ENCODE results near the gene SH3D19. TPM values are rescaled to one million over a fixed set of nuclear protein-coding genes. Genes with fewer than 3 reads are reported as not detected.

The SH3D19 gene
- total RNA-seq, 1 donor from 2014 or later: not detected

- Mint-ChIP-seq H3K36me3 (ENCODE audit: low read depth) (no peaks in the 10 kb centered on the region), H3K9me3 (no peaks in the 10 kb centered on the region)
- intact Hi-C loops (cut with micrococcal nuclease): no loop called here
Measured at GRCh38 chr4:151206241-151207005, 119.0 kb downstream of the SH3D19 start.

GRCh38 chr4:151205722-151206121 is 119.7 kb downstream of the SH3D19 start:
- Mint-ChIP-seq H3K4me1 (ENCODE audit: low read depth) (no peaks in the 10 kb centered on the region), H3K27ac (no peak overlapping the region), H3K27me3 (ENCODE audit: insufficient read depth) (peaks cover 2% of the 10 kb centered on the region), H3K4me3 (no peak overlapping the region), H3K36me3 (ENCODE audit: low read depth) (no peaks in the 10 kb centered on the region), H3K9me3 (no peaks in the 10 kb centered on the region)
- no peak for DNase-seq (ENCODE audit: low spot score)
- intact Hi-C loops (cut with micrococcal nuclease): no loop called here

More at GRCh38 chr4:151206241-151207005, 119.0 kb downstream of the SH3D19 start:
- Mint-ChIP-seq H3K4me1 (ENCODE audit: low read depth) (no peaks in the 10 kb centered on the region), H3K27ac (no peak overlapping the region), H3K4me3 (no peak overlapping the region), H3K27me3 (ENCODE audit: insufficient read depth) (peaks cover 2% of the 10 kb centered on the region)
- DNase-seq (ENCODE audit: low spot score): no peak

DNA sequence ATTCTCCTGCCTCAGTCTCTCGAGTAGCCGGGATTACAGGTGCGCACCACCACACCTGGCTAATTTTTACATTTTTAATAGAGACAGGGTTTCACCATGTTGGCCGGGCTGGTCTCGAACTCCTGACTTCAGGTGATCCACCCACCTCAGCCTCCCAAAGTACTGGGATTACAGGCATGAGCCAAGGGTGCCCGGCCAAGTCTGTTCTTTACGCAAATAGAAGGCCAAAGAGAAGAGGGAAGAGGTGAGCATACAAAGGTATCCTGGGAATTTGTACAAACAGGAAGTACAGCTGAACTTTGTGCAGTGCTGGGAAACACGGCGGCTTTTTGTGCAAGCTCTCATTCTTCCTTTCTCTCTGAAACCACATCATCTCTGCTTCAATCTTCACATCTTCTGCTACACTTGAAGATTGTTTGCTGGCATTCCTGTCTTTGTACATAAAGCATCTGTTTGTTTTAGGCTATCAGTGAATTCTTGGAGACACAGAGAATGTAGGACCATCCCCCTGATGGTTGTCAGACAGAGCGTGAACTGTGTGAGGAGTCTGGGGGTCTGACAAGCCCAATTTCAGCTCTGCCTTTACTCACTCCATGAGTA is 120.4 kb downstream of the SH3D19 start:
- DNase-seq (ENCODE audit: low spot score): no peak
- H3K4me1 Mint-ChIP-seq (ENCODE audit: low read depth): no peaks in the 10 kb centered on the region
- H3K27me3 Mint-ChIP-seq (ENCODE audit: insufficient read depth): peaks cover 2% of the 10 kb centered on the region
- H3K4me3 Mint-ChIP-seq: no peak overlapping the region
- no peaks in the 10 kb centered on the region for H3K36me3 Mint-ChIP-seq (ENCODE audit: low read depth)
- no peak overlapping the region for H3K27ac Mint-ChIP-seq
- no peaks in the 10 kb centered on the region for H3K9me3 Mint-ChIP-seq
- intact Hi-C loops (cut with micrococcal nuclease): no loop called here

DNA sequence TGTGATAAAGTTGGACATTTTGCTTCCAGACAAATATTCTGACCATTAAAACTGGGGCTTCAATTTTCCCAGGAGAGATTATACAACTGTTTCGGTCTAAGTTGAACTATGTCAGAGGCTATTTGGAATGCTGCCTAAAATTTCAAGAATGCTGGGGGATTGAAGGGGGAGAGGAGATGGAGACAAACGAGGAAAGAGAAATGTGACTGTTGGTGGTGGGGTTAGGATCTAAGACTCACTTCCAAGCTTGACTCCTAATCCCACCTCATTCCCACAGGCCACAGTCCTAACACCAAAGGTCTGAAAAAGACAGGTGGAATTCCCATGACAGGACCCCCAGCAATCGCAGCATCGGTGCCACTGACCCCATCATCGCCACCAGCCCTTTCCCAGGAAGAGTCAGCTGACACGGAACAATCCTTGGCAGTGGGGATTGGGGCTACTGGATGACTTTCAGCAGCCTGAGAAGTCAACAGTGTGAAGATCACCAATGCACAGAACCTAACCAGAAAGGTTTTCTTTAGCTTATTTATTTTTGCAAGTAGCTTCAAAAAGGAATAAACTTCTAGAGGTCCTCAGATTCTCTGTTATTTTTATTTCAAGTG is 122.5 kb downstream of the SH3D19 start:
- Mint-ChIP-seq H3K27ac (no peak overlapping the region), H3K27me3 (ENCODE audit: insufficient read depth) (peaks cover 2% of the 10 kb centered on the region), H3K36me3 (ENCODE audit: low read depth) (no peaks in the 10 kb centered on the region), H3K4me1 (ENCODE audit: low read depth) (no peaks in the 10 kb centered on the region), H3K4me3 (no peak overlapping the region), H3K9me3 (no peaks in the 10 kb centered on the region)
- no peak for DNase-seq (ENCODE audit: low spot score)
- intact Hi-C loops (cut with micrococcal nuclease): no loop called here

GRCh38 chr4:151202381-151202780 is 123.0 kb downstream of the SH3D19 start:
- H3K36me3 Mint-ChIP-seq (ENCODE audit: low read depth): no peaks in the 10 kb centered on the region
- no peak overlapping the region for H3K27ac Mint-ChIP-seq
- H3K9me3 Mint-ChIP-seq: no peaks in the 10 kb centered on the region
- peaks cover 2% of the 10 kb centered on the region for H3K27me3 Mint-ChIP-seq (ENCODE audit: insufficient read depth)
- H3K4me3 Mint-ChIP-seq: no peak overlapping the region
- DNase-seq (ENCODE audit: low spot score): no peak
- H3K4me1 Mint-ChIP-seq (ENCODE audit: low read depth): no peaks in the 10 kb centered on the region
- intact Hi-C loops (cut with micrococcal nuclease): no loop called here

DNA sequence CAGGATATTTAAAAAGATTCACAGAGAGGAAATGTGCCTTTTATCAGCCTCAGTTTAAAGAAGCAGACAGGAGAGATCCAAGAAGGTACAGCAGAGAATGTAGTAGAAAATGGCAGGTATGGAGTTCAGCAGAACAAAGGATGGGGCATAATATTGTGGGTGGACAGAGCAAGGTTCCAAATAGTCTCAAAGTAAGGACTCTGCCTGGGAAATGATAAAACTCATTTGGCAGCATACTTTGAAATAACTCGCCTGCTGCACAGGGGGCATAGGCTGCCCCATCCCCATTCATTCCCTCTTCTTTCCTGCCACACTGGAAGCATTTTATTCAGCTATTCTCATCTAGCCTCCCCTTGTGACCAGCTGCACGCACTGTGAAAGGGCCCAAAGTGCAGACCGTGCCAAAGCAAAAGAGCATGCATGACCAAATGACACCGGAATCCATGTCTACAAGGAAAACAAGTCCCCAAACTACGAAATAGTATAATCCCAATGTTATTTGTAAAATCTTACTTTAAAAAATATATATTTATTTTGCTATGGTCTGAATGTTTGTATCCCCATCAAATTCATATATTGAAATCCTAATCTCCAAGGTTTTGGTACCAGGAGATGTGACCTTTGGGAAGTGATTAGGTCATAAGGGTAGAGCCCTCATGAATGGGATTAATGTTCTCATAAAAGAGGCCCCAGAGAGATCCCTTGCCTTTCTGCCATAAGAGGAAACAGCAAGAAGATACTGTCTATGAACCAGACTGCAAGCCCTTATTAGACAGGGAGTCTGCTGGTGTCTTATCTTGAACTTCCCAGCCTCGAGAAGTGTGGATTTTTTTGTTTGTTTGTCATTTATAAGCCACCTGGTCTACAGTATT is 125.8 kb downstream of the SH3D19 start:
- Mint-ChIP-seq H3K27me3 (ENCODE audit: insufficient read depth) (peaks cover 5% of the 10 kb centered on the region), H3K4me1 (ENCODE audit: low read depth) (no peaks in the 10 kb centered on the region), H3K9me3 (no peaks in the 10 kb centered on the region), H3K27ac (no peak overlapping the region), H3K4me3 (no peak overlapping the region), H3K36me3 (ENCODE audit: low read depth) (no peaks in the 10 kb centered on the region)
- DNase-seq (ENCODE audit: low spot score): no peak
- intact Hi-C loops (cut with micrococcal nuclease): no loop called here

DNA sequence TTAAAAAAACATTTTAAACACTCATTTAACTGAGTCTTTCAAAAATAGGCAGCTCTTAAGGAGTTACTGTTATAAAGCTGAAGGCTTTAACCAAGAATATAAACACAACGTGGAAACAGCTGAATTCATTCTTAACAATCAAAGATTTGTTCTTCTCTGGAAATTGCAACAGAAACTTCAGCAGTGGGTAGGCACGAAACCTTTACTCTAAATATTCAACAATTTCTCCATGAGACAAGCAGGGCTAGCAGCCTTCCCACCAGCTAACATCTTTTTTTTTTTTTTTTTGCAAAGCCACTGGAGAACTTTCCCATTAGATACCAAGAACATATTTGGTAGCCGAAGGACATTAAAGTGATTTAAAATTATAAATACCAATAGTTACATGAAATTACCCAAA is 126.7 kb downstream of the SH3D19 start:
- no peak overlapping the region for H3K4me3 Mint-ChIP-seq

DNA sequence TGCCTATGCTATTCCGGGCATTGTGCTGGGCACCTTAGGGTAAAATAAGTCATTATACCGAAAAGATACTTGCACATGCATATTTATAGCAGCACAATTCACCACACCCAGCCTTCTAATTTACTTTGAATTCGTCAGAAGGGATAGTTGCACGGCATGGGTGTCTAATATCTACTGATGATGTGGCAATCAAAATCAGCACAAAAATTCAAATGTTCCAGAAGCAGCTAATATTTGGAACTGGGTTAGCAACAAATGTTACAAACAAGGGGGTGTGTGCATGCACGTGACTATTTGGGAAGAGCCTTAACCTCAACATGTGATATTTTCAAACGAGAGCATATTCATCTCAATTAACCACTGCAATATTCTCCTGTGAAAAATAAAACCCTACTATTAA is 128.2 kb downstream of the SH3D19 start:
- H3K9me3 Mint-ChIP-seq: no peaks in the 10 kb centered on the region
- no peaks in the 10 kb centered on the region for H3K4me1 Mint-ChIP-seq (ENCODE audit: low read depth)
- DNase-seq (ENCODE audit: low spot score): no peak
- no peak overlapping the region for H3K27ac Mint-ChIP-seq
- no peak overlapping the region for H3K4me3 Mint-ChIP-seq
- intact Hi-C loops (cut with micrococcal nuclease): no loop called here
- no peaks in the 10 kb centered on the region for H3K36me3 Mint-ChIP-seq (ENCODE audit: low read depth)
- peaks cover 6% of the 10 kb centered on the region for H3K27me3 Mint-ChIP-seq (ENCODE audit: insufficient read depth)

More for the DNA sequence above, 126.7 kb downstream of the SH3D19 start:
- no peaks in the 10 kb centered on the region for H3K4me1 Mint-ChIP-seq (ENCODE audit: low read depth)
- H3K27ac Mint-ChIP-seq: no peak overlapping the region
- no peak for DNase-seq (ENCODE audit: low spot score)
- intact Hi-C loops (cut with micrococcal nuclease): no loop called here
- peaks cover 5% of the 10 kb centered on the region for H3K27me3 Mint-ChIP-seq (ENCODE audit: insufficient read depth)
- H3K36me3 Mint-ChIP-seq (ENCODE audit: low read depth): no peaks in the 10 kb centered on the region
- H3K9me3 Mint-ChIP-seq: no peaks in the 10 kb centered on the region

DNA sequence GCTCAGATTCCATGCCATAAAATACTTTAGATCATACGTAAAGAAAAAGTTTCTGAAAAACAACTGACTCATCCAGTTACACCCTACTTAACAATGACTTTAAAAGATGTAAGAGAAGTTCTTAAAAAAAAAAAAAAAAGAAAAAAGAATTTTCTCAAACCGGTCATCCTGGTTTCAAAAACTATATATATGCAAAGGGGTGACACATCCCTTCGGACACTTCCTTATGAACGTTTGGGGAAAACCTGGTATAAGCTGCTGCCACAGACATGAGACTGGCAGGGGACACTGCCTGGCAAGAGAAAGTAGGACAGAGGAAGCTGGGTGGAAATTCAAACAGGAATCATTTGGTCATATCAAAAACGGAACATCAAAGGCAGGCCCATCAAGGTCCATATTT is 129.6 kb downstream of the SH3D19 start:
- H3K27me3 Mint-ChIP-seq (ENCODE audit: insufficient read depth): peaks cover 6% of the 10 kb centered on the region
- no peak overlapping the region for H3K4me3 Mint-ChIP-seq
- intact Hi-C loops (cut with micrococcal nuclease): no loop called here
- H3K4me1 Mint-ChIP-seq (ENCODE audit: low read depth): no peaks in the 10 kb centered on the region
- H3K36me3 Mint-ChIP-seq (ENCODE audit: low read depth): no peaks in the 10 kb centered on the region
- DNase-seq (ENCODE audit: low spot score): no peak
- no peak overlapping the region for H3K27ac Mint-ChIP-seq
- H3K9me3 Mint-ChIP-seq: peaks cover 6% of the 10 kb centered on the region

DNA sequence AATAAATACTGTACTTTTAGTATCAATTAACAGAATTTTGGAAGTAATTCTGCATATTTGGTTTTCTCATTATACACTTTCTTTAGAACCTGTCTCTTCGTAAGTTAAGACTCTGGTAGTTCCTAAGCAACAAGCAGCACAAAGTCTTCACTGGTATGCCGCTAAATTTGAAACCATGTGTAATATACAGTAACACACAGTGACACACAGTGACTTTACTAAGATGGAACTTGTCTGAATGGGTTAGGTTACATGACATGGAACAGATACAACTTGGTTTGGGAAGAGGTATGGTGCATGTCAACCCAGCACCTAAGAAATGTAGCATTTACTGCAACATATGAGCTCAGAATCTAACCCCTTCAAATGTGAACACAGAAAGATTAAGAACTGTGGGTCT is 132.0 kb downstream of the SH3D19 start:
- no peak overlapping the region for H3K27ac Mint-ChIP-seq
- H3K27me3 Mint-ChIP-seq (ENCODE audit: insufficient read depth): peaks cover 6% of the 10 kb centered on the region
- H3K4me3 Mint-ChIP-seq: no peak overlapping the region
- H3K4me1 Mint-ChIP-seq (ENCODE audit: low read depth): no peaks in the 10 kb centered on the region
- no peak for DNase-seq (ENCODE audit: low spot score)
- peaks cover 7% of the 10 kb centered on the region for H3K9me3 Mint-ChIP-seq
- H3K36me3 Mint-ChIP-seq (ENCODE audit: low read depth): no peaks in the 10 kb centered on the region
- intact Hi-C loops (cut with micrococcal nuclease): no loop called here

DNA sequence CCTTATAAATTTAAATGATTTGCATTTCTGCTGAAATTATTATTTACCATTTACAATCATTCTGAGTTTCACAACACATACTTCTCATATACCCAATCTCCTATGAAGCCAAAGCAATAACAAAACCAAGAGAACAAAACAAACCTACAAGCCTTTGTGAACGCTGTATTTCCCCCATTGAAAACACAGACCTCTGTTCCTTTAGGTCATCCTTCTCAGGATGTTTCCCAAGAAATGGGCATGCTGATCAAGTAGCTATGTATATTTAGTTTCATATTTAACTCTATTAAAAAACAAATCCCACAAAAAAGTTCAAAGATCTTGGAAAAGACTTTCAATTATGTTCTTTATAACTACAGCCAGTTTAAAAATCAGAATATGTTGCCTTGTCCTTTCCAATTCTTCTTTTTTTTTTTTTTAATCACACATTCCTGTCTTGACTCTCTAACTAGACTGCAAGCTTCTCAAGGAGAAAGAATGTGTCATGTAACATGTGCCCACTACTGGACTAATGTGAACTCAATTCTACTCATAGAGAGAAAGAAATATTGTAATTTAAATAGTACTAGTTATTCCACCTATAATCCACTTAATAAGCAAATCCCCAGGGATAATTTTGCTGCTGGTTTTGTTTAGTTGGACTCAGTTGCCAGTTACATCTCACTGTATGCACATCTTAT is 132.7 kb downstream of the SH3D19 start:
- Mint-ChIP-seq H3K36me3 (ENCODE audit: low read depth) (no peaks in the 10 kb centered on the region), H3K9me3 (peaks cover 7% of the 10 kb centered on the region), H3K4me3 (no peak overlapping the region), H3K27ac (no peak overlapping the region), H3K27me3 (ENCODE audit: insufficient read depth) (peaks cover 6% of the 10 kb centered on the region), H3K4me1 (ENCODE audit: low read depth) (no peaks in the 10 kb centered on the region)
- no peak for DNase-seq (ENCODE audit: low spot score)
- intact Hi-C loops (cut with micrococcal nuclease): no loop called here
